ENCODE data around the gene HOXB4.

The HOXB4 gene

DNA sequence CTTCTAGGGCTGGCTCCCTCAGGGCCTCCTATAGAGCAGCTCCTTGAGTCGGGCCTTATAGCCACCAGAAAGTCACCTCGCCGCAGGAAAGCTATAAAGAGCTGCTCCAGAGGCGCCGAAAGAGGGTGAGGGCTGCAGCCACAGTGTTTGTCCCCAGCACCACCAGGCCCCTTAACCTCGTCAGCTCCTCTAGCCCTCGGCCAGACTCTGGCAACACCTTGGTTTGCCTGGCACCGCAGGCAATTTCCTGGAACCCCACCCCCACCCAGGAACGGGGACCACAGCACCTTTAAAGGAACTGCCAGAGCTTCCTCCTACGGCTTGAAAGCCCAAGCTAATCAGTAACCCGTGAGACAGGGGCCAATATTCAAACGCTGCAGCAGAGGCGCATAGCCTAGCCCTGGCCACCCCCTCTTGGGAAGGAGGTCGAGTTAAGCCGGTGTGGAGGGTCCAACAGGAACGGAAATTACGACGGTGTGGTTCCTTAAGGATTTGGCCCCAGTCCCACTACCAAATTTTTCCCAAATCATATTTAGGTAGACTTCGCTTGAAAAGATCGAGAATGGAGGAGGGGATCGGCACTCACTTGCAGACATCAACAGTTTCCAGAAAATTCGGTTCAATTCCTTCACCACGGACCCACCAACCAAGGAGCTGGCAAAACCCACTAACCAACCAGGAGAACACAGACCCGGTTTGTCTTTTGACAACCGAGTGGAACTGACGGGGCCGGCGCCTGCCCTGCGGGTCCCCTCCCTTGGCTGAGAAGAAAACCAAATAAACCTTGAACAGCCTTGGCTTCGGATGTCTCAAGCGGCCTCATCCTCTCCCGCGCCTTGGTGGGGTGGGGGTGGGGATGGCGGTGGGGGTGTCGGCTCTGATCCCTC, 23.6 kb upstream of the HOXB4 start:
- no peak for DNase-seq (ENCODE audit: low spot score)

DNA sequence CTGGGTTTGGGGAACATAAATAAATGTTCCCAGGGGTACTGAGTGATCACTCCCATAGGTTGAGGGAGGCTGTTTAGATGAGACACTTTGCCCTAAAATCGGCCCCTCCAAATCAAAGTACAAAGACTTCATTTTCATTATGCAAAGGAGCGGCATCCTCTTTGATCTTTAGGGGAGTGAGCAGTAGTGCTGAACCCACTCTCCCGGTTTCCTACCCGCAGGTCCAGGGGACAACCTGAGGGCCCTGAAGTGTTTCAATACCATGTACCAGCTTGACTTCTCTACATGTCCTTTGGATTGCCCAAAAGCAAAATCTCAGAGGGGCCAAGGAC, 23.0 kb upstream of the HOXB4 start:
- no peak for DNase-seq (ENCODE audit: low spot score)

DNA sequence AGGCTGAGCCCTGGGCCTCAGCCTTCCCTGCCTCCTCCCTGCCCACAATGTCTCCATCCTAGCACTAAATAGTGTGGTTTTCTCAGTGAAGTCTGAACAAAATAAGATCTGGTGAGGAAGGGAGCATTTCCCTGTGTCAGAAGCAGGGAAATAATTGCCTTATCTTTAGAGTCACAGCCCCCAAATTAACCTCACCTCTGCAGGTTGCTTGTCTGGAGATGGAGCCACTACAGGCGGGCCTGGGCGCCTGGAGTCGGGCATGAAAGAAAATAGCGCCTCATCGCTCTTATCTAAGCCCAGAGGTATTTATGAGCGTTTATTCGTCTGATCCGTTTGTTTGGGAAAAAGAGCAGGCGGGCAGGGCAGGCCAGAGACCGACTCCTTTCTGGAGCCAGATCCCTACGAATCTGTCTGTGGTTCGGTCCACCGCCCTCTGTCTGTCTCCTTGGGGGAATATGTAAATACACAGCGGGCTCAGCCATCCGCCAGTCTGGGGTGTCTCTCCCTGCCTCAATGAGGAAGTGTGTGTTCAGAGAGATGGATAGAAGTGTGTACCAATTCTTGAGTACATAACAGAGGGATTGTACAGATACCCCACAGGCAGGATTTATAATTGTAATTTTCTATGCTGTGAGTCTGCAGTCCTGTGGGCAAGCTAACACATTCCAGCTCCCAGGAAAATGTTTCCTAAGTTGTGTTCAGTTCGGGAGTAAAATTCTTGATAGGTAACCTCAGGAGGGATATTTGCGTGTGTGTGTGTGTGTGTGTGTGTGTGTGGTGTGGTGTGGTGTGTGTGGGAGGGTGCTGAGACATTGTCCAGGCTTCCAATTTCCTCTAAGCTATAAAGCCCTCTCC, 22.3 kb upstream of the HOXB4 start:
- no peak for DNase-seq (ENCODE audit: low spot score)

DNA sequence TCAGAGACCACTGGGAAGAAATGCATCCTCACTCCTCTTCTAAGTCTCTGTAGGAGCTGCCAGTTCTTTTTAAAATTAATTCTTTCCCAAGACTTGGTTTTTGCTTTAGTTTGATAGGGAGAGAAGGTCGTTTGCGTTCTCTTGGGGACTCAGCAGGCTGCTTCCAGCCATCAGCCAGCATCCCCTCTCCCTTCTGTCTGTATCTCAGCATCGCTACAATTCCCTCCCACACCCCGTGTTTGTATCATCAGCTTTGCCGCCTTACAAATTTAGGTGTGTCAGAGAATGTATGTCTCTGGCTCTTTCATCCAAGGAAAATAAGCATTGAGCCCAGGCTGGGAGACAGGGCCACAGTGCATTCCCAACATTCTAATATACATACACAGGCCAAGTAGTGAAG, 21.2 kb upstream of the HOXB4 start:
- no peak for DNase-seq (ENCODE audit: low spot score)

DNA sequence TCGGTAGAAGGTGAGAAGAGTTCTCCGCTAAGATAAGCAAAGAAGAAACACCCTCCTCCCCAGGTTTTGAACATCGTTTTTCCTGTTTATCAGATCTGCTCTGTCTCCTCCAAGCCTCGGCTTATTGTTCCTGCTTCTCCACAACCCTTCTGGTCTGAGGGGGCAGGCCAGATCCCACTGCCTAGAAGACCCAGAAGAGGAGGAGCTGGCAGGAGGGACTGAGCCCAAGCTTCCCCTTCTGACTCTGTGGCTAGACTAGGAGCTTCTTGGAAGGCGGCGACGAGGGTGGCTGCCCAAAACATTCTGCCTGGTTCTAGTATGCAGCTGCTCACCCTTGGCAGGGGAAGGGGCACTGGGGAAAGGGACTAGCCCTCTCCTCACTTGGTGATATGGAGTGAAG, 20.6 kb upstream of the HOXB4 start:
- DNase-seq (ENCODE audit: low spot score): no peak

DNA sequence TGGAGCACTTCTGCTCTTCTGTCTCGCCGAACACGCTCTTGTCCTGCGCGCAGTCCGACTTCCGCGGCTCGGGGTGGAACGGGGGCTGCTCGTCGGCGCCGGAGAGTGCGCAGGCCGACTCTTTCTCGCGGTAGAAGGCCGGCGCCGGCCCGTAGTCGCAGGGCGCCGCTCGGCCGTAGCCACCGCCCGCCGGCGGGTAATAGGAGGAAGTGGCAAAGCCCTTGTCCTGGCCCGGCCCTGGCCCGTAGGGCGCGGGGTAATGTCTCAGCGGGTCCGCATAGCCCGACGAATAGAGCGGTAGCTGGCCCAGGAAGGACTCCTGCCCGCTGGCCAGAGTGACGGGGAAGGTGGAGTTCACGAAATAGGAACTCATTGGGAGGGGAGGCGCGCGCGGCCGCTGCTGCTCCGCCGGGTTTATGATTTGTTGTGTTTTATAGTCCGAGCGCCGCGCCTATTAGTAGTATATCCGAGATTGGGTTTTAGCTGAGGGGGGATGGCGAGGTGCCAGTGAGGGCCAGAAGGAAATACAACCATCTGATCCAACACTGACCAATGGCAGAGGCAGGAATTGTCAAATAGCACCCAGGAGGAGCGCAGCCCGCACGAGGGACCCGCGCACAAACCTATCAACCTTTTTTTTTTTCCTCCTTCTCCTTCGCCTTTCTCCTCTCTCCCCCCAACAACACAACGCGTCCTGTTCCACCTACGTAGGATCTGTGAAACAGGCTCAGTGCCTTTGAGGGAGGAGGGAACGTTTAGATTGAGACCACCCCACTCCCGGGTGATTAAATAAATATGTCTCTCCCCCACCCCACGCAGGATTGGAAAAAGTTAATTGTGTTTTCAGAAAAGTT, 19.9 kb upstream of the HOXB4 start:
- no peak for DNase-seq (ENCODE audit: low spot score)

DNA sequence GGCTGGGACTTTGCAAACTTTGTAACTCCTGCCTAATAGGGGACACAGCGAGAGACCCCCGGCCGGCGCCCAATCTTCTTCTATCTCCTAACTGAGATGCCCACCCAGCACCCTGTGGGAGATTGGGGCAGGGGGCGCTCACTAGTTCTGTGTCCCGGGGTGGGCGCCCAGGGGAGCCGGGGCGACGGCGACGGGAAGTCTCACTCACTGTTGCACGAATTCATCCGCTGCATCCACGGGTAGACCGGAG, 19.3 kb upstream of the HOXB4 start:
- DNase-seq (ENCODE audit: low spot score): no peak

DNA sequence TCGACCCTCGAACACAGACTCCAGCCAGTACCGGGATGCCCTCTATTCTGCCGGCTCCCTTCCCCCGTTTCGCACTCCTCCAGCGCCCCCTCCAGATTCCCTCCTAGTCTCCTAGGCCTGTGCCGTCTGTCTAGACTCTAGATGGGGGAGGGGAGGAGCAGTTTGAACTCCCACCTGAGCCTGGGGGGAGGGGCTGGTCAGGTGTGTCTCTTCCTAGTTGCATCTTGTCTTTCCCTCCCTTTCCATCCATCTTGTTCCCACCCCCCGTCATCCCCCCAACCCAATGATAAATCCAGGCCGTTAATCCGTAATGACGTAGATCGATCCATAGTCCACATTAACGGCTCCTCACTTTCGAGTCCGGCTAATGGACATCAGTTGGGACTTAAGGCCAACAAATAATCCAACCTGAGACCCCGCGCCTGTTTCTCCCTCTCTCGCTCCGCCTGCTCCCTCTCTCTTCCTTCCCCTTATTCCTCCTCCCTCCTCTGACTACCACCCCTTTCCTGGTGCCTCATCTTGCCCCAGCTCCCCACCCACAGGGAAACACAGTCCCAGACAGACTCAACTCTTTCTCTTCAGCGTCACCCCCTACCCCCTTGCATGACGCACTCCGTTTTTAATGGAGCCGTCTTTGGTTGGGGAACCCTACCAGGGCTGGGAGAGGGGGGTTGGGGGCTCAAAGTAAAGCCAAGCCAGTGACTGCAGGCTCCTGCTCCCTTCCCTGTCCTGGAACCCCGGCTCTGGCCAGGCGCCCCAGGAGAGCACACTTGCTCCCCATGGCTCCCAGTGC, 18.8 kb upstream of the HOXB4 start:
- no peak for DNase-seq (ENCODE audit: low spot score)

DNA sequence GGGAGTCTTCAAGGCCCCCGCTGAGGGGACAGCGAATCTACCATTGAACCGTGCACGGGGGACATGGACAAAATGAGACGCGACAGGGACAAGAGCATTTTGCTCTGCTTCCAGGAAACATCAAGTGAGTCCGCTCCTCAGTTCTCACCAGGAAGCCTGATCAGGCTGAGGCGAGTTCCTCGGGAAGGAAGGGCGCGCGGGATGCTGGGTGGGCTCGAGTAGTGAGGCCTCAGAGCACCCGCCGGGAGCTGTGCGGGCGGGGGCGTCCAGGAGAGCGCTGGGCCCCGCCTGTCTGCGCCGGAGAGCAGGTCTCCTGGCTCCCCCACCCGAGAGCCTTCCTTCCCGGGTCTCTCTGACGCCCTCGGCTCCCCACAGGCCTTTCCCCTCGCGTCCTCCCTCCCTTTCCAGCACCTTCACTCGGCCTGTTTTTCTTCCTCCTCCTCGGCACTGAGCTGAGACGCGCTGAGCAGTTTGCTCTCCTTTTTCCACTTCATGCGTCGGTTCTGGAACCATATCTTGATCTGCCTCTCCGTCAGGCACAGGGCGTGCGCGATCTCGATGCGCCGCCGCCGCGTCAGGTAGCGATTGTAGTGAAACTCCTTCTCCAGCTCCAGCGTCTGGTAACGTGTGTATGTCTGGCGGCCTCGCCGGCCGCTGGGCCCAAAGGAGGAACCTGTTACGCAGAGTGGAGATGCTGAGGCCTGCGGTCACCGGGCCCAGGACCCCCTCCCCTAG, 18.0 kb upstream of the HOXB4 start:
- DNase-seq (ENCODE audit: low spot score): no peak

DNA sequence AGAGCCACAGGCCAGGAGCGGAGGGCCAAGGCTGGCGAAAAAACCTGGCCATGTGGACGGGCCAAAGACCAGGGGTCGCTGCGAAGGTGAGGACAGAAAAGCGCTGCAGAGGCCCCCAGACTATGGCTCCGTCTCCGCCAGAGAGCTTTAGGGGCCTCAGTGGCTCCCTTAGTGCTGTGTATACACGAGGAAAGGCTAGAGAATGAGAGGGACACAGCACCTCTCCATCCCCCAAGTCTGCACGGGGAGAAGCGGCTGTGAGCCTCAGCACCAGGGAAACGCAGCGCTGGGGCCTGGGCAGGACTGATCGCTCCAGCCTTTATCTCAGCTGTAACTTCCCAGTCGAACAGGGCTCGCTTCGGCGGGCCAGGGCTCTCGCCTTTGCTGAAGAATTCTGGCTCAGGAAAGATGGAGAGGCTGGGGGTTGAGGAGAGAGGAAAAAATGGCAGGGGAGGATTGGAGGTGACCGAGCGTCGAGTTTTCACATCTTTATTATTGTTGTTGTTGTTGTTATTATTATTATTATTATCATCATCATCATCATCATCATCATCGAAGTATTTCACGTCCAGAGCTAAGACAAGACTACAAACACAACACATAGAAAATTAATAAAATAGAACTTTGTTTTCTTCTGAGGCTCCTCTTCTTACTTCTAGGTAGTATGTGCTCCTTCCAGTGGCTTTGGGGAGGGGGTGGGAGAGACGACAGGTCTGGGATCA, 17.3 kb upstream of the HOXB4 start:
- no peak for DNase-seq (ENCODE audit: low spot score)

DNA sequence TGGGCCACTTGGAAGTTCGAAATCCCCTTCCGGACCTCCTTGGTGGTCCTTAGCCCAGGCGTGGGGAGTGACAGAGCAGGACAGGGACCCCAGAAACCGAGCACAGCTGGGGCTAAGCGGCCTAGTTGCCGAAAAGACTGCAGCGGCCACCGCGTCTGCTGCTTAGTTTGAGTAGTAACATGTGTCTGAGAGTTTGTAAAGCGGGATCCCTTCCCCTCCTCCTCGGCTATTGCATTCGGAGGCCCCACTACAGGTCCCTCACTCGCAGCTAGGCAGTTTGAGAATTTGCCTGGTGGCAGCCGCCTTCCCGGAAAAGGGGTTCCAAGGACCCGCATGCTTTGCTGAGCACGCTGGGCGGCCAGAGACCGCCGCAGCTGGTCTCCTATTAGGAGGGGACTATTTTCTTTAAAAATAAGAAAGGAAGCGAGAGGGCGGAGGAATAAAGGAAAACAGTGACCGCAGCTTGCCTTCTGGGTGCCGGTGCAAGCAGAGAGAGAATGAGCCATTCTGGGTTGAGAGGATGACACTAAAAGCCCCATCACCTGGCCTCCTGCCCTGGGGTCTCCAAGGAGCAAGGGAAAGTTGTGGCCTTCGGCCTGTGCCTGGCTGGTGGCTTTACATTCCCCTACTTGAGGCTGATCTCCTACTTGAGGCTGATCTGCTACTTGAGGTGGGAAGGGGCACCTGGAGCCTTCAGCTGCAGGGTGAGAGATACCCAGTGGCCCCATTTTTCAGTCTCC, 16.6 kb upstream of the HOXB4 start:
- DNase-seq (ENCODE audit: low spot score): no peak

DNA sequence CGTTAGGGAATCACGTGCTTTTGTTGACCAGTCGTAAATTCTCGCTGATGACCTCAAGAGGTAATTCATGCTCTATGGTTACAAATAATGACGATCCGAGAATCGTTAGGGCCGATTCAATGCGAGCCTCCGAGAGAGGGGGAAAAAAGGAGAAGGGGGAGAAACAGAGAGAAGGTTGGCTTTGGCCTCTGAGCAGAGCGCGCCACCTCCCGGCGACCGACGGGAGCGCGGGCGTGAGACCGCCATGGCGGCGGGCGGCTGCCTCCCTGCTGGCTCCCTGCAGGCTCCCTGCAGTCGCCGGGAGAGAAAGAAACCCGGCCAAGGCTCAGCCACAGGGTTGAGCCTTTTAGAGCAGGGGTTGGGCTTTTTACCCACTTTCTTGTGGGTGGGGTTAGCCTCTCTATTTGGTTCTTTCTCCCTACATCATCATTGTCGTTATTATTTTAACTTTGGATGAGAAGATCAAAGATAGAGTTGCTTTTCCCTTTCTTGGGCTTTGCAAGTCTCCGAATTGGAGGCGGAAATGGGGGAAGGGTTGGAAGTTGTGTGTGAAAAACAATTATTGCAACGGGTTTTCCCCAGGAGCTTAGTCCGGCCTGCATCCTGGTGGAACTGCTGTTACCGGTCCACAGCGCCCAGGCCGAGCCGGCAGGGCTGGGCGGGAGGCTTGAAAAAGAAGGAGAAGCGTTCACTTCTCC, 15.8 kb upstream of the HOXB4 start:
- peak; percentile 94 for DNase-seq (ENCODE audit: low spot score)

DNA sequence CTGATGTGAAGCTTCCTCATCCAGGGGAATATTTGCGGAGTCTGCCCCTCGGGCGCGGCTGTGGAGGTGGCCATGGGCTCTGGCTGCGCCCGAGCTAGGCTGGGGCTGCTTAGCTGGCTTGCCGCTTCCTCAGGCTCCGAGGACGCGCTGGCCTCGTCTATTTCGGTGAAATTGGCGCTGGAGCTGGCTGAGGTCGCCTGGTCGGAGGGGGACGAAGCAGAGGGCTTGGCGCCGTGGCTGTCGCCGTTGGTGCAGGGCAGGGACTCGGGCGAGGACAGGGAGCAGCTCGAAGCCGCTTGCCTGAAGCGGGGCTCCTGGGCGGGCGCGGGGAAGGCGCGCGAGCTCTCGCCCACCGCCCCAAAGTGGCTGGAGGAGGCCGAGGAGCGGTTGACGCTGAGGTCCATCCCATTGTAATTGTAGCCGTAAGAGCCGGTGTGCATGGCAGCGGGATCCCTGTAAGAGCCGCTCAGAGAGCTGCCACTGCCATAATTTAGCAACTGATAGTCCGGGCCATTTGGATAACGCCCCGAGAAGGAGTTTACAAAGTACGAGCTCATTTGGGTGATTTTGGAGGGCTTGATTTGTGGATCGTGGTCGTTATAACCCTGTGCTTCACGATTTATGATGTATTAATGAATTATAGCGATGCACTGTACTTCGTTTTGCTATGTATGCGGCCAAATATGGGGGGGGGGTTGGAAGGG, 15.1 kb upstream of the HOXB4 start, which contains the start of gene HOXB5:
HOXB5 (minus strand) TSS at position 654 of the 704 bp plus-strand sequence; CDS start at position 557, 97 bp downstream.
- no peak for DNase-seq (ENCODE audit: low spot score)

DNA sequence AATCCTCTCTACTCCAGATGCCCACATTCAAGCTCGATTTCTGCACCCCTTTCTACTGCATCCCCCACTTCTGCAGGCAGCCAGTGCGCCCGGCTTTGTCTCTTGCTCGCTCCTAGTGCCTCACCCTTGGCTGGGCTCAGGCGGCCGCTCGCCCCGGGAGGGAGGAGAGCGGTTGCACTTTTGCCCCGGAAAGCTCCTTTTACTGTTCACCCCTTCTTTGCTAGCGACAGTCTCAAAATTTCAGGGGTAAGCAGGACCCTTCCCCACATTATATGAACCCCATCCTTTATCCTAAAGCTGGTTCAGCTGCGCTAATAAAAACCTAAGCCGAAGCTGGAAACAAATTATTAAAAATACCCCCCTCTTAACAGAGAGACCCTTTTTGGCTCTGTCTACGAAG, 14.4 kb upstream of the HOXB4 start:
- DNase-seq (ENCODE audit: low spot score): no peak

DNA sequence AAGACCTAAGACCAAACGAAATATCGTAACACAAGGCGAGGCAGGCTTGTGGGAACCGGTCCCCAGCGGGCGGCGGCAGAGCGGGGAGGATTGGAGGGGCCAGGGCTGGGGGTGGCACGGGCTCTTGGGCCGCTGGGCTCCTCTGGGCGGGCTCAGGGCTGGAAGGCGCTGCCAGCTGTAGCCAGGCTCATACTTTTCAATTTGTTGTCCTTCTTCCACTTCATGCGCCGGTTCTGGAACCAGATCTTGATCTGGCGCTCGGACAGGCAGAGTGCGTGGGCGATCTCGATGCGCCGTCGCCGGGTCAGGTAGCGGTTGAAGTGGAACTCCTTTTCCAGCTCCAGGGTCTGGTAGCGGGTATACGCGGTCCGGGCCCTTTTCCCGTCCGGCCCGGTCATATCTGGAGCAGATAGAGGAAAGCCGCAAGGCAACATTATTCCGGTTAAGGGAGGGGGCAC, 13.9 kb upstream of the HOXB4 start:
- DNase-seq (ENCODE audit: low spot score): no peak

DNA sequence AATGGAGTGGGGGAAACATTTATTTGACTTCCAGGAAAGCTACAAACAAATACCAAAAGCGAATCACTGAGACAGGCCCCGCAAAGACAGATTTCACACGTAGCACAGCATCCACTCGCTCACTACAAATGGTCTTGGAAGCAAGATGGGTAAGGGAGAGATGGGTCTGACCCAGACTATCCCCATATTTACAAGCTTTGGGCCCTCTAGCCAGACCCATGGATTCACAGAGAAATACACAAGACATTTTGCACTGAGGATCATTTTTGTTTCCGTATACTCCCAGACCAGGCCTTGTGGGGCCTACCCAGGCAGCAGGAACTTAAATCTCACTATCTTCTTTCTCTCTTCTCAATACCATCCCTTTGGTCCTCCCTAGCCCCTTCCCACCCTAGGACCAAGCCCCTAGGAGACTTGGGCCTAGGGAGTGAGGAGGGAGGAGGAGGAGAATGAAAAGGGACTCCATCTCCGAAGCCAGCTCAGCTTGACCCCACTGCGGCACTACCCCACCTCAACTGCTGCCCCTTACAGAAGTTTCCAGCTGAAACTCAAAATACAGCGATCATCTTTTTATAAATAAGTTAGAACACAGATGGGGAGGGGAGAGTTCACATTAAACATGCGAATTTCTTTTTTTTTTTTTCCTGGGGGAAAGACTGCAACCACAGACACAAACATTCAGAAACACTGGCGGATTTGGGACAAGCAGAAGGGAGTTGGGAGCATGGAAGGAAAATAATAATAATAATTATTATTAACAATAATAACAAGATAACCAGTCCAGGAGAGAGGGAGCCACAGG, 13.3 kb upstream of the HOXB4 start:
- no peak for DNase-seq (ENCODE audit: low spot score)

DNA sequence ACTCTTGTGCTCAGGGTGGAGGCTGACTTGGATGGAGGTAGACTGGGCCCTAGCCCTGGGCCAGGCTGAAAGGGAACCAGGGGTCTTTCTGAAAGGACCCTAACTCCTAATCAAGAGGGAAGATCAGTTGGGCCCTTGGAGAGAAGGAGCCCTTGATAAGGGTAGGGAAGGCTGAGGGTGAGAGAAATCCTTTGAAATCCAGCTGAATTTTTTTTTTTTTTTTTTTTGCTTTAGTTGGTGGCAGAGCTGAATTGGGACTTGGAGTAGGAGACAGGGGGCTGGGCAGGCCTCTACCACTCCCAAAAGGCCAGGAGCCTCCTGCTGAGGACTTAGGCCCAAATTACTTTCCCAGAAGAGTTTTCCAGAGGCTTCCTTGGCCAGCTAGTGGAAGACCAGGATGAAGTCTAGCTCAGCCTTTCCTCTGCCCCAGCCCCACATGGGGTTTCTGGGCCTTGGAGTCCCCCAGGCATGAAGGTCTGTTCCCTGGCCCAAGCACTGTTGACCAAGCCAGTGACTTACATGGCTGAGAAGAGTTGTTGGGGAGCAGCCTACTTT, 12.5 kb upstream of the HOXB4 start:
- DNase-seq (ENCODE audit: low spot score): no peak
